Ectodermal cell (in vitro differentiated cells): ENCODE results near the gene RNF130. TPM values are rescaled to one million over a fixed set of nuclear protein-coding genes. Genes with fewer than 3 reads are reported as not detected.

Source experiments
- H3K27ac ChIP-seq: 2 replicates; pipeline ENCODE4 v1.7.0; 2013; ENCODE audit warnings: mild to moderate bottlenecking, low read depth, low read length; ENCODE audit not compliant: insufficient read depth, poor library complexity, severe bottlenecking
- H3K27me3 ChIP-seq: 2 replicates; pipeline ENCODE4 v1.7.0; 2013; ENCODE audit warnings: mild to moderate bottlenecking, low read length; ENCODE audit not compliant: insufficient read depth, control insufficient read depth, poor library complexity, severe bottlenecking
- H3K36me3 ChIP-seq: one replicate; pipeline ENCODE4 v1.7.0; 2013; ENCODE audit warnings: low read length; ENCODE audit not compliant: control insufficient read depth, insufficient read depth
- H3K4me1 ChIP-seq: one replicate; pipeline ENCODE4 v1.7.0; 2013; ENCODE audit warnings: low read length; ENCODE audit not compliant: control insufficient read depth, insufficient read depth
- H3K4me3 ChIP-seq: 2 replicates; pipeline ENCODE4 v1.7.0; 2013; ENCODE audit warnings: low read depth, low read length, control low read depth; ENCODE audit not compliant: insufficient read depth
- H3K9me3 ChIP-seq: 2 replicates; pipeline ENCODE4 v1.7.0; 2013; ENCODE audit warnings: mild to moderate bottlenecking, low read length, moderate library complexity; ENCODE audit not compliant: control insufficient read depth
- WGBS, 2 experiments: methylation state at CpG; one replicate each; pipeline ENCODE4 v1.1.7; 2013; ENCODE audit warnings: missing lambda C conversion rate in 2 of 2; 5-methylcytosine and 5-hydroxymethylcytosine counted together
- polyA plus RNA-seq, 4 experiments: library from polyadenylated mRNA; stranded (reverse); fragments of 50-300 nt; gene quantifications; one replicate each; pipeline ENCODE4 v1.2.3, GENCODE V29; 2013

The RNF130 gene
- polyA plus RNA-seq (2013, experiment 1 of 4): 106 TPM
- polyA plus RNA-seq (2013, experiment 2 of 4): 108 TPM
- 105 TPM for polyA plus RNA-seq (2013, experiment 3 of 4)
- 119 TPM for polyA plus RNA-seq (2013, experiment 4 of 4)

GRCh38 chr5:180071531-180072255, at the start of gene RNF130:
Gene RNF130, minus strand, starts transcription at chr5:180071759. Its CDS starts 57 bp downstream, at chr5:180071702.
- H3K27me3 ChIP-seq: peaks cover 12% of the 10 kb centered on the region
- no peaks in the 10 kb centered on the region for H3K9me3 ChIP-seq
- H3K27ac ChIP-seq: peak within 1 kb of the TSS; percentile 92
- WGBS, 2 experiments: 0 to 1% methylated on average over 113 of the region's 113 CpGs
- peaks cover 7% of the 10 kb centered on the region for H3K4me1 ChIP-seq
- peak within 1 kb of the TSS; percentile 94 for H3K4me3 ChIP-seq
- H3K36me3 ChIP-seq: peaks cover 4% of the 10 kb centered on the region

- H3K4me3 ChIP-seq: no peak overlapping the region
- 90 to 92% methylated on average over 28 of the region's 28 CpGs for WGBS, 2 experiments
- peaks cover 6% of the 10 kb centered on the region for H3K4me1 ChIP-seq
- no peaks in the 10 kb centered on the region for H3K9me3 ChIP-seq
- no peaks in the 10 kb centered on the region for H3K36me3 ChIP-seq
- H3K27ac ChIP-seq: no peak overlapping the region
- no peaks in the 10 kb centered on the region for H3K27me3 ChIP-seq
Observed at GRCh38 chr5:180120237-180121101, 48.9 kb upstream of the RNF130 start.

GRCh38 chr5:180119903-180120236, 48.3 kb upstream of the RNF130 start:
- Histone ChIP-seq H3K36me3 (no peaks in the 10 kb centered on the region), H3K4me3 (no peak overlapping the region), H3K9me3 (no peaks in the 10 kb centered on the region), H3K27me3 (no peaks in the 10 kb centered on the region), H3K4me1 (peaks cover 6% of the 10 kb centered on the region), H3K27ac (no peak overlapping the region)
- 94% methylated on average over 12 of the region's 12 CpGs for WGBS, 2 experiments

- Histone ChIP-seq H3K4me3 (no peak overlapping the region), H3K27me3 (no peaks in the 10 kb centered on the region), H3K4me1 (peaks cover 6% of the 10 kb centered on the region), H3K27ac (no peak overlapping the region), H3K36me3 (no peaks in the 10 kb centered on the region), H3K9me3 (no peaks in the 10 kb centered on the region)
- WGBS, 2 experiments: 92% methylated on average over 23 of the region's 23 CpGs
Observed at GRCh38 chr5:180119031-180119902, 47.7 kb upstream of the RNF130 start.

- Histone ChIP-seq H3K4me1 (peaks cover 6% of the 10 kb centered on the region), H3K9me3 (no peaks in the 10 kb centered on the region), H3K4me3 (no peak overlapping the region), H3K27me3 (no peaks in the 10 kb centered on the region), H3K27ac (no peak overlapping the region), H3K36me3 (no peaks in the 10 kb centered on the region)
- WGBS, 2 experiments: 93% methylated on average over 14 of the region's 14 CpGs
Observed at GRCh38 chr5:180118391-180118791, 46.8 kb upstream of the RNF130 start.

- Histone ChIP-seq H3K27me3 (no peaks in the 10 kb centered on the region), H3K9me3 (no peaks in the 10 kb centered on the region), H3K27ac (no peak overlapping the region), H3K4me1 (peaks cover 6% of the 10 kb centered on the region), H3K36me3 (no peaks in the 10 kb centered on the region), H3K4me3 (no peak overlapping the region)
- WGBS, 2 experiments: 92 to 93% methylated on average over 14 of the region's 14 CpGs
Observed at GRCh38 chr5:180117000-180117725, 45.6 kb upstream of the RNF130 start.

- 87% methylated on average over 31 of the region's 31 CpGs for WGBS, 2 experiments
- Histone ChIP-seq H3K4me1 (peaks cover 6% of the 10 kb centered on the region), H3K36me3 (no peaks in the 10 kb centered on the region), H3K27me3 (no peaks in the 10 kb centered on the region), H3K9me3 (no peaks in the 10 kb centered on the region), H3K4me3 (no peak overlapping the region), H3K27ac (no peak overlapping the region)
Observed at GRCh38 chr5:180116077-180116999, 44.8 kb upstream of the RNF130 start.

- no peaks in the 10 kb centered on the region for H3K9me3 ChIP-seq
- no peaks in the 10 kb centered on the region for H3K27me3 ChIP-seq
- H3K27ac ChIP-seq: no peak overlapping the region
- peaks cover 6% of the 10 kb centered on the region for H3K4me1 ChIP-seq
- H3K4me3 ChIP-seq: no peak overlapping the region
- no peaks in the 10 kb centered on the region for H3K36me3 ChIP-seq
- WGBS, 2 experiments: 91 to 93% methylated on average over 14 of the region's 14 CpGs
Observed at GRCh38 chr5:180115326-180116076, 43.9 kb upstream of the RNF130 start.
